Epidermal melanocyte (primary cell): ENCODE data around the gene MPND.
"Not testable (repeated sequence)": the region's sequence is repeated elsewhere in the genome, so short reads cannot be mapped to it uniquely, and the experiment has no call there.

ENCODE experiments used
- DNase-seq: peaks from one replicate; pipeline ENCODE4 v3.0.0; 2011; ENCODE audit warnings: low spot score; ENCODE audit not compliant: insufficient read length

MPND gene

DNA sequence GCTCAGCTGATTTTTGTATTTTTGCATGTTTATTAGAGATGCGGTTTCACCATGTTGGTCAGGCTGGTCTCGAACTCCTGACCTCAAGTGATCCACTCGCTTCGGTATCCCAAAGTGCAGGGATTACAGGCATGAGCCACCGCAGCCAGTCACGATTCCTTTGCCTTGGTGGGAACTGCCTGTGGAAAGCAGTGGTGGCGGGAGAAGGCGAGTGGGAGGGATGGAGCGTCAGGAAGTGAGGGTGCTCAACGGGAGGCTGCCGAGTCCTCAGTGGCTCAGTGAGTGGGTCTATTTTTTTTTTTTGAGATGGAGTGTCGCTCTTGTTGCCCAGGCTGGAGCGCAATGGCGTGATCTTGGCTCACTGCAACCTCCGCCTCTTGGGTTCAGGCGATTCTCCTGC lies 5.9 kb downstream of the MPND start:
- DNase-seq: not testable (repeated sequence)

DNA sequence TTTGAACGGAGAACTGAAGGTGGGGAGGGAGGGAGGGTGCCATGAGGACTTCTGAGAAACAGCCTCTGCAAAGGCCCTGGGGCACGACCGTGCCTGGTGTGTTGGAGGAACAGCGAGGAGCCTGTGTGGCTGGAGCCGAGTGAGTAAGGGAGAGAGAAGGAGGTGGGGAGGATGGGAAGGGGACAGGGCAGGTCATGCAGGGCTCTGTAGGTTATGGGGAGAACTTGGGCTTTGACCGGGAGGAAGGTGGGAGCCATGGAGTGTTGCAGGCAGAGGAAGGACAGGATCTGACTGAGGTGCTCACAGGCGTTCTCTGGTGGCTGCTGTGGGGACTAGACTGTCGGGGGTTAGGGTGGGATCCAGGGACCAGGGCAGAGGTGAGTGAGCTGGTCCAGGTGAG lies 6.7 kb downstream of the MPND start:
- no peak for DNase-seq

DNA sequence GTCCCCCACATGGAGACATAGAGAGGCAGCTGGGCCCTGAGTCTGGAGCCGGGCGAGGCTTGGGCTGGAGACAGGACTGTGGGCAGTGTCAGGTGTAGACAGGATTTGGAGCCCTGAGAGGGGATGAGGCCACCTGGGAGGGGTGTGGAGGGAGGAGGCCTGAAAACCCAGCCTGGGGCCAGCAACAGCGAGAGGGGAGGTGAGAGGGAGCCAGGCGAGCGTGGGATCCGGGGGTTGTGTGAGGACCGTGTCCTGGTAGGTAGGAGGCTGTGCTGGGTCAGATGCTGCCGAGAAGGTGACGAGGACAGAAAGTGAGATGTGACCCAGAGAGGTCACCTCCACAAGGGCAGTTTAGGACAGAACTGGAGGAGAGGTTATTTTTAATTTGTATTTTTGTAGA lies 7.4 kb downstream of the MPND start:
- peak; percentile 9 for DNase-seq

DNA sequence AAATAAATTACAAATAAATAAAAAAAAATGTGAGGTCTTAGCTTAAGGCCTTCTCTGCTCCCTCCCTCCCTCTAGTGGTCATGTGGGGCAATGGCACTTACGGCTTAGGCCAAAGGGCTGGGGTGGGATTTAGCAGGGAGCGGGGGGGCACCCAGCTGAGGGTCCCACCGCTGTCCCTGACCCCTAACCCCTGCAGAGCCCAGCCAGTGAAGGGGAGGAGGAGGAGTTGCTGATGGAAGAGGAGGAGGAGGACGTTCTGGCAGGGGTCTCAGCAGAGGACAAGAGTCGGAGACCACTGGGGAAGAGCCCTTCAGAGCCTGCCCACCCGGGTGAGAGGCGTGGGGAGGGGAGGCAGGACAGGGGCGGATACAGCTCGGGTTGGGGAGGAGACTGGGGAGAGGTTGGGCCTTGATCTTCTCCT lies 9.3 kb downstream of the MPND start:
- DNase-seq: peak; percentile 78

DNA sequence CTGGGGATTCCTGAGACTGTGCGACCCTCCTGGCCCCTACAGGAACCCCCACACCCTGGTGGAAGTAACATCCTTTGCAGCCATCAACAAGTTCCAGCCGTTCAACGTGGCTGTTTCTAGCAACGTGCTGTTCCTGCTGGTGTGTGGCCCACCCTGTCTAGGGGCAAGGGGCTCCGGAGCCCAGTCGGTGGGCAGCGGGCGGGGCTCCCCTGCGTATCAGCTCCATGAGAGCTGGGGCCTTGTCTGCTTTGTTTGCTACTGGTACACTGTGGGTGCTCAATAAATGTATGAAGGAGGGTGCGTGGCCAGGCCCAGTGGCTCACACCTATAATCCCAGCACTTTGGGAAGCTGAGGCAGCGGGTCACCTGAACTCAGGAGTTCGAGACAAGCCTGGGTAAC lies 10.9 kb downstream of the MPND start:
- DNase-seq: no peak

DNA sequence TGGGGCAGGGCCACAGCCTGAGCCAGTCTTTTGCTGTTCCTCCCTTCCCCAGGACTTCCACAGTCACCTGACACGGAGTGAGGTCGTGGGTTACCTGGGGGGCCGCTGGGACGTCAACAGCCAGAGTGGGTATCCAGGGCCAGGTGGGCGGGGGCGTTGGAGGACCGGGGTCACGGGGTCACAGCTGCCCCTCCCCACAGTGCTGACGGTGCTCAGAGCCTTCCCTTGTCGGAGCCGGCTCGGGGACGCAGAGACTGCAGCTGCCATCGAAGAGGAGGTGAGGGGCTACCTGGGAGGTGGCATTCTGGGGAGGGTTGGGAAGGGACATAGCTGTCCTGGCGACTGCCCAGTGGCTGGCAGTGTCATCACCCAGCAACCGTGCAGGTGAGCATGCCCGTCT lies 11.5 kb downstream of the MPND start:
- no peak for DNase-seq

DNA sequence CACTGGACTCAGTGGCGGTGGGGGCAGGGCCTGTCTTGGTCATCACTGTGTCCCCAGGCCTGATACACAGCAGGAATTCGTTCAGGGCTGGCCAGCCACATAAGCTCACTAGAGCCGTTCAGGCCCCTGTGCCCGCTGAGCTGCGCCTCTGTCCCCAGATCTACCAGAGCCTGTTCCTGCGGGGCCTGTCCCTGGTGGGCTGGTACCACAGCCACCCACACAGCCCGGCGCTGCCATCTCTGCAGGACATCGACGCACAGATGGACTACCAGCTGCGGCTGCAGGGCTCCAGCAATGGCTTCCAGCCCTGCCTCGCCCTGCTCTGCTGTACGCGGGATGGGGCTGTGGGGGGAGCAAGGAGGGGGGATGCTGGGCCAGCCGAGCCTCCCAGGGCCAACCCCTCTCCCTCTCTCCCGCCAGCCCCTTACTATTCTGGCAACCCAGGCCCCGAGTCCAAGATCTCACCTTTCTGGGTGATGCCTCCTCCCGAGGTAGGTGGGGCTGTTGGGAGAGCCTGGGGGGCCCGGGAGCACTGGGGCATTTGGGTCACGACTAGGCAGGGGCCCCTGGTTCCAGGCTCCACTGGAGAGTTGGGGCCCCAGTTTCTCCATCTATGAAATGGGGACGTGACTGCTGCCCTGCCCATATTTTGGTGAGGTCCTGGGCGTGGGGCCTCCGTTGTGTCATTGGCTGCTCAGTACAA lies 13.9 kb downstream of the MPND start:
- no peak for DNase-seq

DNA sequence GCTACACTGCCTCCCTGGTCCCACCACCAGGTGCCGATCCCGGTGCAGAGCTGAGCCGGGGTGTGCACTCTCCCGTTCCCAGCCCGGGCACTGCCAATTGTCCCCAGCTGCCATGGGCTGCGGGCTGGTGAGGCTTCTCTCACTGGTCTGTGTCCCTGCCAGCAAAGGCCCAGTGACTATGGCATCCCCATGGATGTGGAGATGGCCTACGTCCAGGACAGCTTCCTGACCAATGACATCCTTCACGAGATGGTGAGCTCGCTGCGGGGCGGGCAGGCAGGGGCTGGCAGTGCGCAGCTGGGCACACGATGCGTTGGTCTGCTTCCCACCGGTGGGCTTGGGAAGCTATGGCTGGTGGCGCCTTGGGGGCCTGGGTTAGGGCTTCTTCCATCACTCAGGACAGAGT lies 14.6 kb downstream of the MPND start:
- no peak for DNase-seq

DNA sequence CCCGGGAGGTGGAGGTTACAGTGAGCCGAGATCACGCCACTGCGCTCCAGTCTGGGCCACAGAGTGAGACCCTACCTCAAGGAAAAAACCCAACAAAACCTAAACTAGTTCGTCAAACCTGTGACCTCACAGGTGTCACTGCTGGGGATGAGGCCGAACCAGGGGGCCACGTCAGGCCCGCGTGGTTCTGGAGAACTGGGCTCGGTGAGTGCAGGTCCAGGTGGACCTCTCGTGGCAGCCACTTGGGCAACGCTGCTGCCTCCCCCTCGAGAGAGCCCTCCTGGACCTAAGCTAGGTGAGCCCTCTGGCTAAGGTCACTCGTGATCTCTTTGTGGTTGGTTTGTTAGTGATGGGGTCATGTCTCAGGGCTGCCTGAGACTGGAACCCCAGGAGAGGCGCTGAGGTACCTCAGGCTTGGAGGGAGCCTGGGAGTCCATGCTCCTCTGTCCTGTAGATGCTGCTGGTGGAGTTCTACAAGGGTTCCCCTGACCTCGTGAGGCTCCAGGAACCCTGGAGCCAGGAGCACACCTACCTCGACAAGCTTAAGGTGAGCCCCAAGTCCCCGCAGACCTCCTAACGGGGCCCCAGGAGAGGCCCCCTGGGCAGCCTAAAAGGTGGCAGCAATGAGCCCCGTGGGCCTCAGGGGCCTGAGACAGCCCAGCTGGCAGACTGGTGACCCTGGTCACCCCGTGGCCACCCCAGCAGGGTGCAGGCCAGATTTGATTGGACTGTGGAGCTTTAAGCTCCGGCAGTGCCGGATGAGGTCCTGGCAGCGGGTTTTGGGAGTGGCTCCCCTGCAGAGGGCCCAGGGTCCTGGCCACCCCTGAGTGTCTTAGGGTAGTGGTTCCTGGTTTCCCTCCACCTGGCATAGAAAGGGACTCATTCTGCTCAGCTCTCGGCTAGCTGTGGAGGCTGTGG lies 15.6 kb downstream of the MPND start:
- DNase-seq: no peak

DNA sequence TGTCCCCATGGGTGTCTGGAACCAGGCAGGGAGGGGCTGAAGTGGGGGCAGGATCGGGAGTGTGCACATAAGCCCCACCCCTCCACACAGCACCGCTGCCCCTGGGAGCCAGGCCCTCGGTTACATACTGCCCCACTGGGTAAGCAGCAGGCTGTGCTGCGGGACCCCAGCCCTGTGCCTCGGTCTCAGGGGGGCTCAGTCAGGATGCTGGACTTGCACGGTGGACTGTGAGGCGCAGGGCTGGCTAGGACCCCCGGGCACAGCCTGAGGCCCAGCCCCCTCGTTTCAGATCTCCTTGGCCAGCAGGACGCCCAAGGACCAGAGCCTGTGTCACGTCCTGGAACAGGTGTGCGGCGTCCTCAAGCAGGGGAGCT lies 16.3 kb downstream of the MPND start:
- no peak for DNase-seq

DNA sequence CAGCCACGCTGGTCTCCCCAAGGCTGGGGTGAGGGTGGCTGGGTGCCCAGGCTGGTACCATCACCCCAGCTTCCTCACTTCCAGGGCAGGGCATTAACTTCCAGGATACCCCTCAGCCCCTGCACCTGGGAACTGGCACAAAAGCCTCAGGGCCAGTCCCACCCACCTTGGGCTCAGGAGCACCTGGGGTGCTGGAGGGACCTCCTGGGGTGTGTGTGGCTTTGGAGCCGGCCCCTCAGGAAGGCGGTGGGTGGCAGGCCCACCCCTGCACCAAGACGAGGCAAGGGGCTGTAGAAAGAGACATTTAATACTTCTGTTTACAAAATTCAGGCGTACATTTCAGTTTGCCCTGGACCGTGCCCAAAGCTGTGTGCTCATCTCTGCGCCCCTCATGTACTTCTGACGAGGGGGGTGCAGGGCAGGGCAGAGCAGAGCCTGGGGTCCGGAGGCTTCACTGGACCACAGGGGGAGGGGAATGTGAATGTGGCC lies 16.8 kb downstream of the MPND start:
- no peak for DNase-seq

DNA sequence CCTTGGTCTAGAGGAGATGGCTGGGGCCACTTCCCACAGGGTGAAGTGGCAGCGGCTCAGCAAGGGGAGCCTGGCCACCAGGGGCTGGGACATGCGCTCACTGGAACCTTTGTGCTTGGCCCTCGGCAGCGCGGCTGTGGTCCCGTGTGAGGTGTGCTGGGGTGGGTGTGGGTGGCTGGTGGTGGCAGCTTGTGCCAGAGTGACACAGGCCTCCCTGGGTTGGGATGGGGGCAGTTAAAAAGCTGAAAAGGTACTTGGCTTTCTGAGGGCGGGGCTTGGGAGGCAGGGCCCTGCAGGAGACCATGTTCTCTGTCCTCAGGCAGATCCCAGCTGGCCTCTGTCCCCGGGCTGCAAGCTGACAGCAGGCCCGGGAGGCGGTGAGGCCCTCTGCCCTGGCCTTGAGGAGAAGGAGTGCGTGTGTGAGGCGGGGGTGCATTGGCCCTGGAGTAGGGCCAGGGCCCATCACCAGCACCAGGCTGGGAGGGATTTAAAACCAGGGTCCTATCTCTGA lies 17.3 kb downstream of the MPND start:
- DNase-seq: no peak

DNA sequence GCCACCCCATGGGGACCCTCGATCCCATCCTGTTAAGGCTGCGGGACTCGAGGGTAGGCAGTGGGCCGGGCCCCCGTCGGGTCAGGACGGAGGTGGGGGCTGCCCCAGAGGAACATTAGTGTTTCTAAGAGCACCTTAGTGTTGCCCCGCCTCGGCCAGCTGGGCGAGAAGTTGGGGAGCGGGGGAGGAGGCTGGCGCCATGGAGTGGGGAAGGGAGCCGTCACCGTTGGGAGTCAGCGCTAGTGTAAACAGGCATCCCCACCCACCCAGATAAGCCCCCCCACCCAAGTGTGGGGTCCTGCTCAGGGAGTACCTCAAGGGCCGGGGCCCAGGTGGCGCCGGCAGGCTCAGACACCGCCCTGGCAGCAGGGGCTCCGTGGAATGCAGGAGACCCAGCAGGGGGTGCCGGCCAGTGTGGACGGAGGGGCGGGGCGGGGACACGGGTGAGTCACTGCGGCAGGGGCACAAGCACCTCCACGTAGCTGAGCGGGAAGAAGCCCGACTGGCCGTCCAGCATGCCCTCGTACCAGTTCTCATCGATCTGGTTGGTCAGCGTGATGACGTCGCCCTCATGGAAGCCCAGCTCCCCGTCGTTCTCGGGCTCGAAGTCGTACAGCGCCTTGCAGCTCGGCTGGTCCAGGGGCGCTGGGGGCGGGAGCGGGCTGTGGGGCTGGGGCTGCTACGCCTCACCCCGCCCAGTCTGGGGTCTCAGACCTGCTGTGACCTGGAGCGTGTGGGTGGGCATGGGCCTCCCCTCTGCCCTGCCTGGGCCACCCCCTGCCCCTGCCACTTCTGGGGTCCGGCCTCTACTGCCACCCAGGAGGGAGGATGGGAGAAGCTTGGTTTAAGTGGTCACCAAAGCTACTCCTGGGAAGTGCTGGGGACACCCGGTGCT lies 18.0 kb downstream of the MPND start:
- no peak for DNase-seq

DNA sequence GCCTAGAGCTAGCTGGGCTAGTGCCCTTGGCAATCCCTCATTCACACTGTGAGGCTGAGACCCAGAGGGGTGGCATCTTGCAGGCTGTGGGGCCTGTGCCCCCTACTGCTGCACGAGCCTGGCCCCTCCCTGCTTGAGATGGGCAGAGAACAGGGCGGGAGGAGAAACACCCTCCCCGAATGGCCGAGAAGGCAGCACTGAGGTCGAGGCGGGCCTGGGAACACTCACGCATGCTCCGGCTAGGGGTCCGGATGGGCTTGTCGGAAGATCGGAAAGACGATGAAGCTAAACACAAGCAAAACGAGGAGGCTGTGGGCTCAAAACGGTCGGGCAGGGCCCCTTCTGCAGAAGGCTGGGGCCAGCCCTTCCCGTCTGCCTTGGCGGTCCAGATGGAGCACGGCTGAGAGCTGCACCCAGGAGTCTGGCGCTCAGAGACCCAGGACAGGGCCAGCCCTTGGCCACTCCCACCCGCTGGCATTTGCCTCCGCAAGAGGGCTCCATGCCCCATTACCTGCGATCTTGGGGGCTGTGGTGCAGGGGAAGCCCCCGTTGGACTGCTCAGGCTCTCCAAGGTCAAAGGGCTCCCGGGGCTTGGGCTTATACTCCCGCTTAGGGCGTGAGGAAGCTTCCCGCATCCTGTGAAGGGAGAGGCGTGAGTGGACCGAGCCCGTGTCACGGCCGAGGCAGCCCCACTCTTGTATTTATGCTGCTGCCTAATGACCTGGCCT lies 18.9 kb downstream of the MPND start:
- DNase-seq: no peak

DNA sequence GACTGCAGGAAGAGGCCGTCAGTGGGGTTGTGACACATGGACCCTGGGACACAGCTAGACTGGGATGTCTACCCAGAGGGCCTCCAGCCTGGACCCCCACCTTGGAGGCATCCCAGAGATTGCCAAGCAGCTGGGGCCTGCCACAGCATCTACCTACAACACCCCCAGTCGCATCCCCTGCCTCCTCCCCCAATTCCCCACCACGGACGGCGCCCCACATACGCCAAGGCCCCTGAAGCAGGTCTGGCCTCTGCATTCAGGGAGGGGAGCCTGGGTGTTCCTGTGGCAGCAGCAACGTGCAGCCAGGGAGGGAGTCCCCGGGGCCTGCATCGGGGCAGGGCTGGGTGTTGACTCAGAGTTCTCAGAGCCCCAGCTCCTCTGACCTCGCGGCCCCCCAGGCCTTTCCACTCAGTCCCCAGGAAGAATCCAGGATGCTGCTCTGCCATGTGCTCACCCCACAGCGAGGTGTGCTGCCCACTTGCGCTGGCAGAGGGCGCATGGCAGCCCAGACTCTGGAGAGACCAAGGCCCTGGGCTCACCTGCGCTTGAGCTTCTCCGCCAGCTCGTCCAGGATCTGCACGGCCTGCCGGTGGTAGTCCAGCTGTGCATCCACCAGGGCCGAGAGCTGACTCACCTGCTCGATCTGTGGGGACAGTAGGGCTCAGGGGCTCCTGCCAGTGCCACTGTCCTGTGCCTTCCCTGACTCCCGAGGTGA lies 19.6 kb downstream of the MPND start:
- no peak for DNase-seq

DNA sequence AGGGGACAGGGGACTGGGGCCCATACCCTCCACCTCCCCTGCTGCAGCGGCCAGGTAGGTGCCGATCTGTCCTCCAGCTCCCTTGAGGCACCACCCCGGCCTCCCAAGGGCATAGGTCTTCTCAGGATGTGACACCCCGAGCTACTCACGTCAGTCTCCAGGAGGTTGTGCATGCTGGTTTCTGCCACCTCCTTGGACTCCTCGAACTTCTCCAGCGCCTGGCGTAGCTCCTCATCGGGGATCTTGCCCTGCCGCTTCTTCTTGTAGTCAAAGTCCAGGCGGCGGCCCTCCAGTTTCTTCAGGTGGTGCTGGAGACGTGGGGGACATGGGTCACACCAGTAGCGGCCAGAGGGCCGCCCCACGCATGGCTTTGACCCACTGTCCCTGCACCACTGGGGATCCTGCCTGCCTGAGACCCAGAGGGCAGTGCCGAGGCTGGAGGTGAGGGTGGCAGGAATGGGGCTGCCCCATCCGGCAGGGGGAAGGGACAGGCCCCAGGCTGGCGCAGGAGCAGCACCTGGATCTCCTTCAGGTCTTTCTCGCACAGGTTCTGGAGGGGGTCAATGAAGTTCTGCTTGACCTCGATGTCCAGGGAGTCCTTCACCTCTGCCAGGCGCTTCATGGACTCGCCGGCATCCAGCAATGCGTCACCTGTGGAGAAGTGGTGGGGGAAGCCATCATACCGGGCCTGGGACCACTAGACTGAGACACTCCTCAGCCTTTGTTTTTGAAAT lies 20.4 kb downstream of the MPND start:
- DNase-seq: no peak

DNA sequence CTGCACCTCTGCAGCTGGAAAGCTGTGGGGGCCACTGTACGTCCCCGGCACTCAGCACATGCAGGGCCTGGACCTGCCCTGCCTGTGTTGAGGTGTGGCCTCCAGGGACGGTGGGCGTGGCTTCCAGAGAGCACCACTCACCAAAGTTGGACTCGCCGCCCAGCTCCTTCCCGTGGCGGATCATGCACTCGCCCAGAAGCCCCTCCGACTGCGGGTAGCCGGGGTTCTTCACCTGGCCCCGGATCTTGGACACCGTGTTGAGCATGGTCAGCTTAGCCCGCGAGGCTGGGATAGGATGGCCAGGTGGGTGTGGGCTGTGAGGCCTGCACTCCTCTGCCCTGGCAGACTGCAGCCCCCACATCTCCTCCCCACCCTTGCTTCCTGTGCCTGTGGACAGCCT lies 22.0 kb downstream of the MPND start:
- DNase-seq: no peak

DNA sequence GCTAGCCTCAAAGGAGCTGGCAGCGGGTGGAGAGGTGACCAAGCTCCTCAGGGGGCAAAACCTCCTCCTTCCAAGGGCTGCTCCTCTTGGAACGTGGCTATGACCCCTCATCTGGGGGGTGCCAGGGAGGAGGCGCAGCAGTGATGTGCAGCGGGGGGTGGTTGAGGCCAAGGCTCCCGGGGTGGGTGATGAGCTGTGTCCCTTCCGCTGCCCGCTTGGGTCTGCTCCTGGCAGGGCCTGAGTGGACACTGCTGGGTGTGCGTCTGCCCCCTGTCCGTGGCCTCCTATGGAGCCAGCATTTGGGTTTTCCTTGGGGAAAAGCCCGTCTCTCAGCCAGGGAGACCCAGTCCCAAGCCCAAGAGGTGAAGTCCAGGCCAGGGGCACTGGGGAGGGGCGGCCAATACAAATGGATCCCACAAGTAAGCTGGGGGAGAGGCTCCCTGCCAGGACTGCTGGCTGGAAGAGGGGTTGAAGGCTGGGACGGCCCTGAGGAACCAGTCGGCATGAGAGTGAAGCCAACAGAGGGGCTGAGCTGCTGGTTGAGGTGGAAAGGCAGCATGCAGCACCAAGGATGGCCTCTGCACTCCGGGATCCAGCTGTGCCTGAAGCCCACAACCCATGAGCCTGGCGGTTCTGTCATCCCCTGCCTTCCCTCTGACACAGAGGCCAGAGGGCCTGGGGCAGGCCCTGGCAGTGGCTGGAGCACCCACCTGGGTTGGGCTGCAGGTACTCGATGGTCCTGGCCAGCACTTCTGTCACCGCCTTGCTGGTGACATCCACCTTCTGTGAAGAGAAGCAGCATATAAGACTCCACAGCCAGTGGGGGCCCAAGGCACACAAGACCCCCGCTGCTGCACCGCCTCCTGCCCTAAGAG lies 22.7 kb downstream of the MPND start:
- no peak for DNase-seq
